Fibroblast of lung (primary cell): Measurements from ENCODE around the gene KIF17.

Experiments
- EZH2 ChIP-seq: IDR thresholded peaks from 2 replicates; pipeline ENCODE4 v1.5.1; 2012; ENCODE audit warnings: low read length, control low read depth, mild to moderate bottlenecking; ENCODE audit errors: missing control alignments
- TF ChIP-seq, protein P1 (sequence below), 2 donors: IDR thresholded peaks in 1 of 2; conservative IDR thresholded peaks in 1 of 2; 1 replicate in 1 of 2; 2 replicates in 1 of 2; pipeline ENCODE4 v1.5.1; 2011 to 2012; ENCODE audit warnings: low read length in 2 of 2, control low read depth in 1 of 2, inconsistent platforms in 1 of 2, low read depth in 1 of 2, mild to moderate bottlenecking in 1 of 2

- TF ChIP-seq, protein P1, sequence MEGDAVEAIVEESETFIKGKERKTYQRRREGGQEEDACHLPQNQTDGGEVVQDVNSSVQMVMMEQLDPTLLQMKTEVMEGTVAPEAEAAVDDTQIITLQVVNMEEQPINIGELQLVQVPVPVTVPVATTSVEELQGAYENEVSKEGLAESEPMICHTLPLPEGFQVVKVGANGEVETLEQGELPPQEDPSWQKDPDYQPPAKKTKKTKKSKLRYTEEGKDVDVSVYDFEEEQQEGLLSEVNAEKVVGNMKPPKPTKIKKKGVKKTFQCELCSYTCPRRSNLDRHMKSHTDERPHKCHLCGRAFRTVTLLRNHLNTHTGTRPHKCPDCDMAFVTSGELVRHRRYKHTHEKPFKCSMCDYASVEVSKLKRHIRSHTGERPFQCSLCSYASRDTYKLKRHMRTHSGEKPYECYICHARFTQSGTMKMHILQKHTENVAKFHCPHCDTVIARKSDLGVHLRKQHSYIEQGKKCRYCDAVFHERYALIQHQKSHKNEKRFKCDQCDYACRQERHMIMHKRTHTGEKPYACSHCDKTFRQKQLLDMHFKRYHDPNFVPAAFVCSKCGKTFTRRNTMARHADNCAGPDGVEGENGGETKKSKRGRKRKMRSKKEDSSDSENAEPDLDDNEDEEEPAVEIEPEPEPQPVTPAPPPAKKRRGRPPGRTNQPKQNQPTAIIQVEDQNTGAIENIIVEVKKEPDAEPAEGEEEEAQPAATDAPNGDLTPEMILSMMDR (conservative IDR thresholded peaks at IDR 0.05 in 1 of 2, IDR thresholded peaks at IDR 0.05 in 1 of 2; ENCODE audit: low read depth in 1 of 2, low read length in 2 of 2), result no peak
- TF ChIP-seq EZH2, result no peak
These were observed 59.5 kb downstream of the KIF17 start for GRCh38 chr1:20658166-20658915.
